ENCODE measurements around the gene CEACAM16.

Gene CEACAM16

DNA sequence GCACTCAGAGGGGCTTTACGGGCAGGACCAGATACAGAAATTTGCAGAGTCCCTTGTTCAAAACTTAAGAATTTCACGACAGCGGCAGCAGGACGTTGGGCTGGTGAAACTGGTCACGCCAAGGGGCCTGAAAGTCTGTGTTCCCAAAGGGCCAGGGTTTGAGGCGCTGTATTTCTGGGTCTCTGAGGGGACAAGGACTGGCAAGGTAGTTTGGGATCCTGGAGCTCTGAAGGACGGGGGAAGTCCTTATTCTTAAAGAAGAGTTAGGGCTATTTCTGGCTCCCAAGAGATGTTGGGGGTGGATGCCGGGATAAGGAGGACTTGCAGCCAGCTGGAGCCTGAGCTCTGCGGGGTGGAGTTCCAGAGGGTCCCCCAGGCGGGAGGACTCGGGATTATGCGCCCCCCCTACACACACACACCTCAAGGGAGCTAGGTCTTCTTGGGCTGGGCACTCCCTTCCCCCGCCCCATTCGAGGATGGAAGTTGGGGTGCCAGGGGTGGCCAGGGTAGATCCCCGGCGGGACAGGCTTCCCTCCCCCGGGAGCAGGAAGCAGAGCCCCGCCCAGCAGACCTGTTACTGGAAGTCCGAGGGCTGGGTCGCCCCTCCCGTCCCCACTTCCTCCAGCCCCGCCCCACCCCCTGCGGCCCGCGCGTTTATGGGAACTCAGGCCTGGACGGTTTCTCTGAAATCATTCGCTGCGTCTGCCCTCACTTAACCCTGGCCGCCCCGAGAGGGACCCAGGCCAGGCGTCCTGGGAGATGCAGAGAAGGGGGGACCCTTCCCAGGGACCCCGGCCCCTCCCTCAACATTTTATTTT, 55.2 kb downstream of the CEACAM16 start:
- peak; percentile 71 for DNase-seq
- in situ Hi-C loops (cut with MboI; ENCODE audit: low pct_unique_long_range_greater_than_20kb, low sequenced_read_pairs): no loop called here

DNA sequence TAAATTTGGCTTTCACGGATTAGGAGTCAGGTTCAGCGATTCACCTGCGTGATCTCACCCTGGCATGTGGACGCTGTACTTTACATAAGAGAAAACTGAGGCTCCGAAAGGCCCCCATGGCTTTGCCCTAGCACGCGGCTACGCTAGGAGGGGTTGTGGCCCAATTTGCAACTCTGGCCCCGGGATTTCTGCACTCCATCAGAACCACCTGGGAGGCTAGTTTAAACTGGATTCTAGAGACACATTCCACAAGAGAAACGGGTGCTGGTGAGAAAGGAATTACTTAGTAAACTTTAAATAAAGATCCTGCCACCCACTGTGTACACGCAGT, 55.8 kb downstream of the CEACAM16 start:
- DNase-seq: no peak
- in situ Hi-C loops (cut with MboI; ENCODE audit: low pct_unique_long_range_greater_than_20kb, low sequenced_read_pairs): no loop called here

DNA sequence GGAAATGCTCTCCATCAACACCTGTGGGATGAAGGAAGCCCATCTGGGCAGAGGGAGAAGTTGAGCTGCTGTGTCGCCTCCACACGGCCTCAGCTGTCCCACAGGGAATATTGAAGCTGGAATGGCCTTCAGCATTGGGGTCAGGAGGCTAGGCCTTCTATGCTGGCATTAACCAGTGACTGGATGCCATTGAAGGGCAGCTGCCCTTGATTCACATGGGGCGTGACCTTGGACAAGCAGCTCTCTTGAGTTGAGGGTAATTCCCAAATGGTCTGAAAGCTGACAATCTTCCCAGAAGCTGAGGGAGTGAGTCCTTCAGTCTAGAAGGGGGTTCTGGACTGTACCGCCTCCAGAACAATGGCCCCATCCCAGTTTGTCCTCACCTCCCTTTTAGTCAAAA, 56.3 kb downstream of the CEACAM16 start:
- in situ Hi-C loops (cut with MboI; ENCODE audit: low pct_unique_long_range_greater_than_20kb, low sequenced_read_pairs): no loop called here
- DNase-seq: no peak

DNA sequence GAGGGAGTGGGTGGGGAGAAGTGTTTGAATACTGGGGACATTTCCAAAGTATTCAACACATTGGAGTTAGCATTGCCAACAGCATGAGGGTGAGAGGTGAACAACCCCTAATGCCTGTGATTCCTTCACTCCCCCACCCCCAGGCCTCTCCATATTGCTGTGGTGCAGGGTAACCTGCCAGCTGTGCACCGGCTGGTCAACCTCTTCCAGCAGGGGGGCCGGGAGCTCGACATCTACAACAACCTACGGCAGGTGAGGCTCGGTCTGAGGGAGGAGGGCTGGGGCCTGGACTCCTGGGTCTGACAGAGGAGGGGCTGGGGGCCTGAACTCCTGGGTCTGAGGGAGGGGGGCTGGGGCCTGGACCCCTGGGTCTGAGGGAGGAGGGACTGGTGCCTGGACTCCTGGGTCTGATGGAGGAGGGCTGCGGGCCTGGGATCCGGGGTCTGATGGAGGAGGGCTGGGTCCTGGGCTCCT, 57.2 kb downstream of the CEACAM16 start:
- DNase-seq: no peak
- in situ Hi-C loops (cut with MboI; ENCODE audit: low pct_unique_long_range_greater_than_20kb, low sequenced_read_pairs): no loop called here

DNA sequence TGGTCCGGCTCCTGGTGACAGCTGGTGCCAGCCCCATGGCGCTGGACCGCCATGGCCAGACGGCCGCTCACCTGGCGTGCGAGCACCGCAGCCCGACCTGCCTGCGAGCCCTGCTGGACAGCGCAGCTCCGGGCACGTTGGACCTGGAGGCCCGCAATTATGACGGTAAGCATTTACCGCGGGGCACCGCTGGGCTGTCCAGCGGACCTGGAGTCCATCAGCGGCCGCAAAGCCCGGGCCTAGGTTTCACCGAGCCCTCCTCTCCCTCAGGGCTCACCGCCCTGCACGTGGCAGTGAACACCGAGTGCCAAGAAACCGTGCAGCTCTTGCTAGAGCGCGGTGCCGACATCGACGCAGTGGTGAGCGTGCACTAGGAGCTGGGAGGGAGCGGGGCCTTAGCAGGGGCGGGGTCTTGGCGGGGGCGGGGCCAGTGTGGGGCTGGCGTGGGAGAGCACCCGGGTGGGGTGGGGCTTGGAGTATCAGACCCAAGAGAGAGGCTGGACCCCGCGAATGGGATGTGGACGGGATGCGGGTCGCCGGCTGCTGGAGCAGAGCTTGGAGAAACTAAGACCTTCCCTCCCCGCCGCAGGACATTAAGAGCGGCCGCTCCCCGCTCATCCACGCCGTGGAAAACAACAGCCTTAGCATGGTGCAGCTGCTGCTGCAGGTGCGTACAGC, 58.2 kb downstream of the CEACAM16 start:
- no peak for DNase-seq
- in situ Hi-C loops (cut with MboI; ENCODE audit: low pct_unique_long_range_greater_than_20kb, low sequenced_read_pairs): no loop called here

DNA sequence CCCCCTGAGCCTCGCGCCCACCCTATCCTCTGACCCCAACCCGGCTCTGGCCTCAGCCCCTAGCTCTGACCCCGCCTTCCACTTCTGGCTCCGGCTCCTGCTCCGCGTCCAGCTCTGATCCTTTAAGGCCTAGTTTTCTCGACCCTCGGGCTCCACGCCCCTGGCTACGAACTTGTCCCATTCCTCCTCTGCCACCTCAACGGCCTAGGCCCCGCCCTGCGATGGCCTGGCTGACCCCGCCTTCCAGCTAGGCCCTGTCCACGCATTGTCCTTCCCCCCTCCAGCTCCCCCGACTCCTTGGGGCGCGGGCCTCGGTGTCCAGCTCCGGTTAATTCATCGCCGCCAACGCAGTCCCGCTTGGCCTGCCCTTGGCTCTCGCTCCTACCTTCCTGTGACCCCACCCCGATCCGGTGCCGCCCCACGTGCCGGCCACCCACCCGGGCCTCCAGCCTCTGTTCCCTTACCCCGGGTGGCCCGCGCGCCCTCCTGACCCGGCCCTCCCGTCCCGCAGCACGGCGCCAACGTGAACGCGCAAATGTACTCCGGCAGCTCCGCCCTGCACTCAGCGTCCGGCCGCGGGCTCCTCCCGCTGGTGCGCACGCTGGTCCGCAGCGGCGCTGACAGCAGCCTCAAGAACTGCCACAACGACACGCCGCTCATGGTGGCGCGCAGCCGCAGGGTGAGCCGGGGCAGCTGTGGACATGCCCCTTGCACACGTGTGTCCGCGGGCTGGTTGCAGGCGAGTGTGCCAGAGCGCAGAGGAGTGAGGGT, 59.0 kb downstream of the CEACAM16 start:
- no peak for DNase-seq

DNA sequence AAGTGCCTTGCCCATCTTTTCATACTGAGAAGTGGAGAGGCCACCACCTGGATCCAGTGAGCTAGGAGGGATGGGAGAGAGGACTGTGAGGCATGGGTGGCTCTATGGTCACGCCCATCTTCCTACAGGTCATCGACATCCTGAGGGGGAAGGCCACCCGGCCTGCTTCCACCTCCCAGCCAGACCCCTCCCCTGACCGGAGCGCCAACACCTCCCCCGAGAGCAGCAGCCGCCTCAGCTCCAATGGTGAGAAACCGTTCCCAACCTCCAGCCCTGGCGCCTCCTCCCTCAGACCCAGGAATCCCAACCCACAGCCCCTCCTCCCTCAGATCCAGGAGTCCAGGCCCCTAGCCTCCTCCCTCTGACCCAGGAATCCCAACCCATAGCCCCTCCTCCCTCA, 59.6 kb downstream of the CEACAM16 start:
- no peak for DNase-seq
- in situ Hi-C loops (cut with MboI; ENCODE audit: low pct_unique_long_range_greater_than_20kb, low sequenced_read_pairs): no loop called here

More for the DNA sequence above, 59.0 kb downstream of the CEACAM16 start:
- in situ Hi-C loops (cut with MboI; ENCODE audit: low pct_unique_long_range_greater_than_20kb, low sequenced_read_pairs): no loop called here

DNA sequence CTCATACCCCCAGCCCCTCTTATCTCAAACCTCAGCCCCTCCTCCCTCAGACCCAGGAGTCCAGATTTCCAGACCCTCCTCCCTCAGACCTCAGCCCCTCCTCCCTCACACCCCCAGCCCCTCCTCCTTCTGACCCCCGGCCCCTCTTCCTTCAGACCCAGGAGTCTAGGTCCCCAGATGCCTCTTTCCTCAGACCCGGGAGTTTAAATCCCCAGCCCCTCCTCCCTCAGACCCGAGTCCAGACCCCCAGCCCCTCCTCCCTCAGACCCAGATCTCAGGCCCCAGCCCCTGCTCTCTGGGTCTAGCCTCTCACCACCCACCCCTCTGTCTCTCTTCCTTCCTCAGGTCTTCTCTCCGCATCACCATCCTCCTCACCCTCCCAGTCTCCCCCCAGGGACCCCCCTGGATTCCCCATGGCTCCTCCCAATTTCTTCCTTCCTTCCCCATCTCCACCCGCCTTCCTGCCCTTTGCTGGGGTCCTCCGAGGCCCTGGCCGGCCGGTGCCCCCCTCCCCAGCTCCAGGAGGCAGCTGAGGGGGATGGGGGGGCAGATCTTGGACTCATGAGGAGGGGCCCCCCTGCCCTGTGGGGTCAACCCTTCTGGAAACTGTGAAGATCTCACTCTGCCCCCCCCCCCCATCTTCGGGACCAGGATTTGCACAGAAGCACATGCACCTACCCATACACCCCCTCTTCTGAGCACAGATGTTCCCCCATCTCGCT, 60.3 kb downstream of the CEACAM16 start:
- DNase-seq: no peak
- in situ Hi-C loops (cut with MboI; ENCODE audit: low pct_unique_long_range_greater_than_20kb, low sequenced_read_pairs): no loop called here
